GM13977 (cell line): ENCODE measurements around the gene MTCL1.

Source experiments
- DNase-seq: peaks from one replicate; pipeline ENCODE4 v3.0.0; 2012; ENCODE audit warnings: low spot score
- in situ Hi-C: fragments of 300-500 bp; cut with MboI; formaldehyde crosslinking; loops from one replicate; pipeline ENCODE4 v1.12.0; 2022; ENCODE audit warnings: low sequenced_read_pairs, low pct_unique_long_range_greater_than_20kb, mixed read lengths, inconsistent platforms; ENCODE audit not compliant: unreplicated experiment
- TF ChIP-seq, protein P1 (sequence below): IDR thresholded peaks from 2 replicates; pipeline ENCODE4 v1.5.1; 2012; ENCODE audit warnings: mild to moderate bottlenecking, control low read depth; ENCODE audit not compliant: insufficient read depth; ENCODE audit errors: extremely low read depth, missing control alignments

The MTCL1 gene

GRCh38 chr18:8780227-8780626 lies 74.9 kb downstream of the MTCL1 start:
- TF ChIP-seq, protein P1, sequence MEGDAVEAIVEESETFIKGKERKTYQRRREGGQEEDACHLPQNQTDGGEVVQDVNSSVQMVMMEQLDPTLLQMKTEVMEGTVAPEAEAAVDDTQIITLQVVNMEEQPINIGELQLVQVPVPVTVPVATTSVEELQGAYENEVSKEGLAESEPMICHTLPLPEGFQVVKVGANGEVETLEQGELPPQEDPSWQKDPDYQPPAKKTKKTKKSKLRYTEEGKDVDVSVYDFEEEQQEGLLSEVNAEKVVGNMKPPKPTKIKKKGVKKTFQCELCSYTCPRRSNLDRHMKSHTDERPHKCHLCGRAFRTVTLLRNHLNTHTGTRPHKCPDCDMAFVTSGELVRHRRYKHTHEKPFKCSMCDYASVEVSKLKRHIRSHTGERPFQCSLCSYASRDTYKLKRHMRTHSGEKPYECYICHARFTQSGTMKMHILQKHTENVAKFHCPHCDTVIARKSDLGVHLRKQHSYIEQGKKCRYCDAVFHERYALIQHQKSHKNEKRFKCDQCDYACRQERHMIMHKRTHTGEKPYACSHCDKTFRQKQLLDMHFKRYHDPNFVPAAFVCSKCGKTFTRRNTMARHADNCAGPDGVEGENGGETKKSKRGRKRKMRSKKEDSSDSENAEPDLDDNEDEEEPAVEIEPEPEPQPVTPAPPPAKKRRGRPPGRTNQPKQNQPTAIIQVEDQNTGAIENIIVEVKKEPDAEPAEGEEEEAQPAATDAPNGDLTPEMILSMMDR: no peak
- no peak for DNase-seq
- in situ Hi-C loops: no loop called here

DNA sequence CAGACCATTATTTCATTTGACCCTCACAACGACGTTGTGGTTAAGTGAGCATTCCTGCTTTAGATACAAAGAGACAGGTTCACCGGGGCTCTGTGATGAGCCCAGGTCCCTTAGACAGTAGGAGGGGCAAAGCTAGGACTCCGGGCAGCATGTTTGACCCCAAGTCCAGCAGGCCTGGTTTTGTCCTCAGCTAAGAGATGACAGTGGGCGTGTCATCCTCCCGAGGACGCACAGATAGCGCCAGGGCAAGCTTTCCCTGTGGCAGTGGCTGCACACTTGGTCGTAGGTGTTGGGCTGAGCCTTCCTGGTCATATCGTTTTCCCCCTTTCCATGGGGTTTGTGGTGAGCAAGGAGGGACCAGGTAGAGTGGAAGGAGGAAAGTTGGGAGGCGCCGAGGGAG lies 76.3 kb downstream of the MTCL1 start:
- in situ Hi-C loops: no loop called here
- TF ChIP-seq, protein P1: no peak
- no peak for DNase-seq

DNA sequence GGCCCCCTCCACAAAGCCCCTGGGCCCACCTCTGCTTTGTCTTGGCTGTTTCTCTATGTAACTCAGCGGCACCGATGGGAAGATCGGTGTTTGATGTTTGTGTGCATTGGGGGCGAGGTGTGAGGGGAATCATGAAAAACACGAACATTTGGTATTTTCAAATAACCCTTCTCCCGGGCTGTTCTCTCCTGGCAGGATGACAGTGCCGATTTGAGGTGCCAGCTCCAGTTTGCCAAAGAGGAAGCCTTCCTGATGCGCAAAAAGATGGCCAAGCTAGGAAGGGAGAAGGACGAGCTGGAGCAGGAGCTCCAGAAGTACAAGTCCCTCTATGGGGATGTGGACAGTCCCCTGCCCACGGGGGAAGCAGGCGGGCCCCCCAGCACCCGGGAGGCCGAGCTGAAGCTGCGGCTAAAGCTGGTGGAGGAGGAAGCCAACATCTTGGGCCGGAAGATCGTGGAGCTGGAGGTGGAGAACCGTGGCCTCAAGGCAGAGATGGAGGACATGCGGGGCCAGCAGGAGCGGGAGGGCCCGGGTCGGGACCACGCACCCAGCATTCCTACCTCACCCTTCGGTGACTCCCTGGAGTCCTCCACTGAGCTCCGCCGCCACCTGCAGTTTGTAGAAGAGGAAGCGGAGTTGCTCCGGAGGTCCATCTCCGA lies 78.1 kb downstream of the MTCL1 start:
- in situ Hi-C loops: no loop called here
- DNase-seq: no peak
- TF ChIP-seq, protein P1: no peak

GRCh38 chr18:8783994-8784530 lies 78.7 kb downstream of the MTCL1 start:
- TF ChIP-seq, protein P1: no peak
- DNase-seq: no peak
- in situ Hi-C loops: no loop called here

GRCh38 chr18:8785261-8785660 lies 79.9 kb downstream of the MTCL1 start:
- TF ChIP-seq, protein P1: no peak
- in situ Hi-C loops: no loop called here
- DNase-seq: no peak

GRCh38 chr18:8785855-8786482 lies 80.6 kb downstream of the MTCL1 start:
- in situ Hi-C loops: no loop called here
- no peak for DNase-seq
- TF ChIP-seq, protein P1: no peak
